ENCODE data around the gene SOCS7.

DNA sequence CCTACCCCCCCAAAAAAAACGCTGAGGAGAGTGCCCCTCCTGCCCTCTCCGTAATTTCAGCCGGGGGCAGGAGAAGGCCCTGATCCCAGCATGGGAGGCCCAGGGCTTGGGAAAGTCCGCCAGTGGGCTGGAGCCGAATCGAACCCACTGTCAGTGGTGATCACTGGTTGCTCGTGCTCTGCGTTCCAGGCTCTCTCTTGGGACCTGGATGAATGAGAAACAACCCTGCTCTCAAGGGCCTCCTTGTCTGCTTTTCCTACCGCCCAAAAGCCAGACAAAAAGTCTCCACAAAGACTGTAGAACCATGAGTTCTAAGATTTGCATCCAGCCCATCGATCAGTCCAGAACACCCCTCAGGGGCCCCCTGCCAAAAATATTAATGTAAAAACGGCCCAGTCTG is 84.7 kb downstream of the SOCS7 start:
- TF ChIP-seq, protein P1, sequence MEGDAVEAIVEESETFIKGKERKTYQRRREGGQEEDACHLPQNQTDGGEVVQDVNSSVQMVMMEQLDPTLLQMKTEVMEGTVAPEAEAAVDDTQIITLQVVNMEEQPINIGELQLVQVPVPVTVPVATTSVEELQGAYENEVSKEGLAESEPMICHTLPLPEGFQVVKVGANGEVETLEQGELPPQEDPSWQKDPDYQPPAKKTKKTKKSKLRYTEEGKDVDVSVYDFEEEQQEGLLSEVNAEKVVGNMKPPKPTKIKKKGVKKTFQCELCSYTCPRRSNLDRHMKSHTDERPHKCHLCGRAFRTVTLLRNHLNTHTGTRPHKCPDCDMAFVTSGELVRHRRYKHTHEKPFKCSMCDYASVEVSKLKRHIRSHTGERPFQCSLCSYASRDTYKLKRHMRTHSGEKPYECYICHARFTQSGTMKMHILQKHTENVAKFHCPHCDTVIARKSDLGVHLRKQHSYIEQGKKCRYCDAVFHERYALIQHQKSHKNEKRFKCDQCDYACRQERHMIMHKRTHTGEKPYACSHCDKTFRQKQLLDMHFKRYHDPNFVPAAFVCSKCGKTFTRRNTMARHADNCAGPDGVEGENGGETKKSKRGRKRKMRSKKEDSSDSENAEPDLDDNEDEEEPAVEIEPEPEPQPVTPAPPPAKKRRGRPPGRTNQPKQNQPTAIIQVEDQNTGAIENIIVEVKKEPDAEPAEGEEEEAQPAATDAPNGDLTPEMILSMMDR (IDR thresholded peaks at IDR 0.05): no peak
- no peak for TF ChIP-seq POLR2A (IDR thresholded peaks at IDR 0.05)

Data from prostate gland (tissue), 2 donors.